ENCODE measurements around the gene TPH2. TPM values are rescaled to one million over a fixed set of nuclear protein-coding genes. Genes with fewer than 3 reads are reported as not detected.

TPH2 gene
- total and polyA plus RNA-seq, 9 of the 15 experiments (the other 6 are each of a cell fraction or from before 2014, with no cell fraction given): 0.06 to 0.28 (median 0.14) TPM; not detected in 4

GRCh38 chr12:72031066-72031465 lies 92.4 kb downstream of the TPH2 start (continued):
- TF ChIP-seq MGA (IDR thresholded peaks at IDR 0.05) (0 out of 2 replicates have a peak, but pooled peaks have one; percentile 34), C11orf30 (IDR thresholded peaks at IDR 0.05; ENCODE audit: low read depth) (peak; percentile 44; the same call in 1 of the 2 replicates), ZNF511 (CRISPR knock-in tag; IDR thresholded peaks at IDR 0.05) (no peak), RBM15 (IDR thresholded peaks at IDR 0.05; ENCODE audit: insufficient read depth, low read length) (no peak), ZBTB17 (CRISPR knock-in tag; IDR thresholded peaks at IDR 0.05) (peak; percentile 79), CREB3 (tag; conservative IDR thresholded peaks at IDR 0.05; ENCODE audit: low read depth) (no peak), ATF3 (IDR thresholded peaks at IDR 0.05) (peak; percentile 26; the same call in 1 of the 2 replicates), ATF3 (CRISPR knock-in tag; conservative IDR thresholded peaks at IDR 0.05) (no peak), EHMT2 (IDR thresholded peaks at IDR 0.05) (peak; percentile 53; the same call in 1 of the 2 replicates), E2F6 (IDR thresholded peaks at IDR 0.05; ENCODE audit: borderline replicate concordance in 1 of 2, extremely low read depth in 1 of 2, insufficient read depth in 1 of 2, insufficient read length in 1 of 2, low read depth in 1 of 2, low read length in 1 of 2, poor library complexity in 1 of 2, severe bottlenecking in 1 of 2) (peak in 1 of 2 experiments; percentile 20), POLR2AphosphoS5 (IDR thresholded peaks at IDR 0.05; ENCODE audit: control insufficient read depth, insufficient read depth, low read depth, low read length) (0 out of 2 replicates have a peak, but pooled peaks have one; percentile 22), HDAC1 (IDR thresholded peaks at IDR 0.05) (0 out of 4 replicates have a peak, but pooled peaks of 1 of the 2 experiments have one; percentile 15)

Measured in K562 (cell line).